Body of pancreas (tissue), 4 donors: ENCODE measurements around the gene CD80. TPM values are rescaled to one million over a fixed set of nuclear protein-coding genes. Genes with fewer than 3 reads are reported as not detected.

Experiments
- ATAC-seq: fragments of 150-250 bp; one replicate; pipeline ENCODE4 v1.9.1; 2016
- DNase-seq, 4 donors: peaks; one replicate each; pipeline ENCODE4 v3.0.0-alpha.2; 2019
- H3K27ac ChIP-seq, 4 donors: fragments of 200-600 bp; sonication (generic); 1 replicate in 3 of 4; 2 replicates in 1 of 4; pipeline versions ENCODE4 v1.5.1 to v1.6.1; 2016 to 2019; ENCODE audit warnings: mild to moderate bottlenecking in 1 of 4, mixed read lengths in 1 of 4, moderate library complexity in 1 of 4
- H3K27me3 ChIP-seq, 2 donors: fragments of 200-600 bp; sonication (generic); one replicate each; pipeline ENCODE4 v1.6.0; 2016; ENCODE audit warnings: mild to moderate bottlenecking in 1 of 2
- H3K36me3 ChIP-seq, 2 donors: fragments of 200-600 bp; sonication (generic); replicated peaks in 1 of 2; 2 replicates each; pipeline ENCODE4 v1.5.1; 2016; ENCODE audit warnings: low read depth in 2 of 2; ENCODE audit not compliant: insufficient read depth in 1 of 2
- H3K4me1 ChIP-seq: fragments of 200-600 bp; sonication (generic); one replicate; pipeline ENCODE4 v1.6.0; 2016
- H3K4me3 ChIP-seq, 2 donors: fragments of 200-600 bp; sonication (generic); 1 replicate in 1 of 2; 2 replicates in 1 of 2; pipeline ENCODE4 v1.5.1; 2016 to 2019
- H3K9me3 ChIP-seq, 3 donors: fragments of 200-600 bp; sonication (generic); 1 replicate in 2 of 3; 2 replicates in 1 of 3; pipeline ENCODE4 v1.5.1; 2016
- POLR2A ChIP-seq, 3 donors: fragments of 450-650 bp; IDR thresholded peaks; one replicate each; pipeline ENCODE4 v1.6.1; 2016; ENCODE audit warnings: antibody characterized with exemption in 3 of 3, mild to moderate bottlenecking in 2 of 3
- WGBS, 2 donors: methylation state at CpG; one replicate each; pipeline ENCODE4 v1.1.5; 2017; 5-methylcytosine and 5-hydroxymethylcytosine counted together
- intact Hi-C: fragments of 100-400 bp; cut with DNase I; formaldehyde crosslinking; loops from one replicate; pipeline ENCODE4 v1.15.1; 2023
- total RNA-seq, 2 donors: library from RNA; depleted of rRNA; stranded (reverse); fragments of >200 nt; gene quantifications; one replicate each; pipeline ENCODE4 v1.1.0, GENCODE V29; 2016
- TF ChIP-seq, protein P1 (sequence below), 7 experiments: fragments of 450-650 bp in 4 of 7; fragments of 200-600 bp in 3 of 7; sonication (generic) in 3 of 7; IDR thresholded peaks; one replicate each; pipeline ENCODE4 v1.5.1; 2016 to 2019; ENCODE audit warnings: antibody characterized with exemption in 7 of 7

Gene CD80
- total RNA-seq, 2 donors from 2014 or later = 0.26 TPM; not detected in 1

DNA sequence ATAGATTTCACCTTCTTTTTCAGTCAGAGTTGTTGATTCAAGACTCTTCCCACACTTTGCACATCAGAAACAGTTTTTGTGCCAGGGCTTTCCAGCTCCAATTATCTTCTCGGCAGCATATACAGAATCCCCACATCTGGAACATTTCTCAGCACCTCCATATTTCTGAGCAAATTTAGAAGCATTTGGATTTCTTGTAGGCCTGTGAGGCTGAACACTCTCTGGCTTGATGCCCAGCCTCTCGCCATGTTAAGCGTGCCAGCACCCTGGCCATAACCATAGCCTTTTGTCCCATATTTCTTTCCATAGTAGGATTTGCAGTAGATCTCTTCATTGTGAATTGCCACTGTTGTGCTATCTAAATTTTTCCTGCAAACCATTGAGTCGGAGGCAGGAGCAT, 28.3 kb downstream of the CD80 start:
- no peaks in the 10 kb centered on the region for H3K27me3 ChIP-seq
- intact Hi-C loops = no loop called here
- no peak for DNase-seq
- WGBS, 2 donors = 76 to 77% methylated on average over 4 of the region's 4 CpGs
- H3K4me3 ChIP-seq = no peak overlapping the region
- peaks cover 13% of the 10 kb centered on the region for H3K4me1 ChIP-seq
- TF ChIP-seq POLR2A (IDR thresholded peaks at IDR 0.05) = no peak
- TF ChIP-seq, protein P1, sequence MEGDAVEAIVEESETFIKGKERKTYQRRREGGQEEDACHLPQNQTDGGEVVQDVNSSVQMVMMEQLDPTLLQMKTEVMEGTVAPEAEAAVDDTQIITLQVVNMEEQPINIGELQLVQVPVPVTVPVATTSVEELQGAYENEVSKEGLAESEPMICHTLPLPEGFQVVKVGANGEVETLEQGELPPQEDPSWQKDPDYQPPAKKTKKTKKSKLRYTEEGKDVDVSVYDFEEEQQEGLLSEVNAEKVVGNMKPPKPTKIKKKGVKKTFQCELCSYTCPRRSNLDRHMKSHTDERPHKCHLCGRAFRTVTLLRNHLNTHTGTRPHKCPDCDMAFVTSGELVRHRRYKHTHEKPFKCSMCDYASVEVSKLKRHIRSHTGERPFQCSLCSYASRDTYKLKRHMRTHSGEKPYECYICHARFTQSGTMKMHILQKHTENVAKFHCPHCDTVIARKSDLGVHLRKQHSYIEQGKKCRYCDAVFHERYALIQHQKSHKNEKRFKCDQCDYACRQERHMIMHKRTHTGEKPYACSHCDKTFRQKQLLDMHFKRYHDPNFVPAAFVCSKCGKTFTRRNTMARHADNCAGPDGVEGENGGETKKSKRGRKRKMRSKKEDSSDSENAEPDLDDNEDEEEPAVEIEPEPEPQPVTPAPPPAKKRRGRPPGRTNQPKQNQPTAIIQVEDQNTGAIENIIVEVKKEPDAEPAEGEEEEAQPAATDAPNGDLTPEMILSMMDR (IDR thresholded peaks at IDR 0.05) = no peak
- no peaks in the 10 kb centered on the region for H3K9me3 ChIP-seq
- ATAC-seq = no peak
- H3K36me3 ChIP-seq = no peaks in the 10 kb centered on the region
- no peak overlapping the region for H3K27ac ChIP-seq

DNA sequence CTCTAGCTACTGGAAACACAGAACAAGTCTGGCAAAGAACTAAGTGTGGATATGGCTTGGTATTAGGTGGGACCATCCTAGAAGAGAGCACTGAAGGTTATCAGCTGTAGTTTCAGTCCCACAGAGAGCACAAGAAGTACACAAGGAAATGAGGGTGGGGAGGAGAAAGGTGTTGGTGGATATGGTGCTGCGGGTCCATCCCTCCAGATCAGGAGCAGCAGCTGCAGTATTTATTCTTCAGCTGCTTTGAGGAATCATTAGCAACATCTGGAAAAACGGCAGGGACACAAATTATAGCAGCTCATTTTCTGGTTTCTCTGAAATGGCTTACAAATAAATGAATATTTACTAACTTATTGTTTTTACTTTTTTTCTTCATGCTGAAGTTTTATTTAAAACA, 29.0 kb downstream of the CD80 start:
- no peak overlapping the region for H3K27ac ChIP-seq
- 82 to 88% methylated on average over 2 of the region's 2 CpGs for WGBS, 2 donors
- no peaks in the 10 kb centered on the region for H3K36me3 ChIP-seq
- peaks cover 13% of the 10 kb centered on the region for H3K4me1 ChIP-seq
- no peak for TF ChIP-seq POLR2A (IDR thresholded peaks at IDR 0.05)
- TF ChIP-seq, protein P1 (IDR thresholded peaks at IDR 0.05) = no peak
- H3K4me3 ChIP-seq = no peak overlapping the region
- no peaks in the 10 kb centered on the region for H3K27me3 ChIP-seq
- ATAC-seq (no peak), DNase-seq (no peak)
- H3K9me3 ChIP-seq = no peaks in the 10 kb centered on the region
- intact Hi-C loops = no loop called here

DNA sequence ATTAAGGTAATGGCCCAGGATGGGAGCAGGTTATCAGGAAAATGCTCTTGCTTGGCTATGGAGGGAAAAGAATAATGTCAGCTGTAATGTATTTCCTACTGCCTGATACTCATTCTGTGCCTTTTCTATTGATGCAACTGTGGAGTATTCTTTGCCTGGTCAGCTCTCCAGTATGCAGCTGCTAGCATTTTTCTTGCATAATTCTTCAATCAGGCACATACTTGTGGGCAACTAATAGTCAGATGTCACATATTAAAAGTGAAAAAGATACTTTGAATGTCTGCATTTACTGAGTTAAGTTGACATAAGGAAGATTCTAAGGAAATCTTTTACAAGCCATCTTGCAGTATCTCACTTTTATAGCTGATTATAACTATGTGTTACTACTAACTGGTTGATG, 29.5 kb downstream of the CD80 start:
- intact Hi-C loops = no loop called here
- Histone ChIP-seq H3K9me3 (no peaks in the 10 kb centered on the region), H3K4me1 (peaks cover 13% of the 10 kb centered on the region), H3K36me3 (no peaks in the 10 kb centered on the region), H3K27ac (no peak overlapping the region), H3K27me3 (no peaks in the 10 kb centered on the region), H3K4me3 (no peak overlapping the region)
- TF ChIP-seq POLR2A (IDR thresholded peaks at IDR 0.05) = no peak
- TF ChIP-seq, protein P1 (IDR thresholded peaks at IDR 0.05) = no peak
- DNase-seq (no peak), ATAC-seq (no peak)

DNA sequence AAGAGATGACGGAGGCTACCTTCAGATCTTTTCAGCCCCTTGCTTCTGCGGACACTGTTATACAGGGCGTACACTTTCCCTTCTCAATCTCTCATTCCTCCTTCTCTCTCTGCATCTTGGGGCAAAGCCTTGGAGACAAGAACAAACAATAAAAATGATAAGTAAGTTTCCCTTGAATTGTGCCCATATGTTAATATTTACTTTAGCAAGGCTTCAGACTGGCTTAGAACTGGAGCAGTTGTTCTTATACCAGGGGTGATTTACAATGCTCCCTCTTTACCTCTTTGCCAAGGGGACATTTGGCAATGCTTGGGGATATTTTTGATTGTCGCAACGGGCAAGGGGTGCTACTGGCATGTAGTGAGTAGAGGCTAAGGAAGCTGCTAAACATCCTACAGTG, 31.7 kb downstream of the CD80 start:
- H3K36me3 ChIP-seq = peaks cover 0 to 3% of the 10 kb centered on the region in 2 donors
- no peak for ATAC-seq
- intact Hi-C loops = no loop called here
- no peak for DNase-seq
- H3K27me3 ChIP-seq = no peaks in the 10 kb centered on the region
- no peaks in the 10 kb centered on the region for H3K9me3 ChIP-seq
- WGBS, 2 donors = 45 to 54% methylated on average over 5 of the region's 5 CpGs
- no peak overlapping the region for H3K4me3 ChIP-seq
- TF ChIP-seq POLR2A (IDR thresholded peaks at IDR 0.05) = no peak
- TF ChIP-seq, protein P1 (IDR thresholded peaks at IDR 0.05) = no peak
- peaks cover 13% of the 10 kb centered on the region for H3K4me1 ChIP-seq
- H3K27ac ChIP-seq = no peak overlapping the region

DNA sequence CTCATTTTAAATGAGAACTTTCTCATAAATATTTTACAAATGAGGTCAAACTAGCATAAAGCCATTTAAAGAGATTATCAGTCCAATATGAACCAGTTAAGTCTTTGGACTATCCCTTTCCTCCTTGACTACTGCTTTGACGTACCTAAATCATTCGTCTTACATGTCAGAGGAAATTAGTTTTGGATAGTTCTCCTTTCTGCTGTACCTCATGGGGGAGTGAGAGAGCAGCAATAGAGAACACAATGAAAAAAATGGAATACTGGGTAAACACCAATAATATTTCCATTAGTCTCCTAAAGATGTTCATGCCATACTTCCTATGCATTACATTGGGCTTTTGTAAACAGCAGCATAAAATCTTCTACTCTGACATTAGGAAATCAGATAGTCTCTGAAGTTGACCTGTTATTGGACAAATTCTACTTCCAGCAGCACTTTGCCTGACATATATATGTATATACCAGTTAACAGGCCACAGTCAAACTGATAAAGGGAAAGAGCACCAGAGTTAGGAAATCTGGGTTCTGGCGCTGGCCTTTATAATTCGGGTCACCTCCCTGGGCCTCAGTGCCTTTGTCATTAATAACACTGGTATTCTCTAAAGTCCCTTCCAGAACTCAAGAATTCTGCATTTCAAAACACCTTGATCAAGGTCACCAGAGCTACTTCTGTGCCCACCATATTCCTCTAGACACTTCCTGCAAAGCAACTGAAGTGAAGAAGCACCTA, 34.3 kb downstream of the CD80 start:
- no peak overlapping the region for H3K4me3 ChIP-seq
- DNase-seq = no peak
- H3K27me3 ChIP-seq = no peaks in the 10 kb centered on the region
- H3K4me1 ChIP-seq = peaks cover 13% of the 10 kb centered on the region
- no peaks in the 10 kb centered on the region for H3K9me3 ChIP-seq
- no peak for TF ChIP-seq POLR2A (IDR thresholded peaks at IDR 0.05)
- TF ChIP-seq, protein P1 (IDR thresholded peaks at IDR 0.05) = peak in 5 of 7 experiments; percentile 18 to 42 (median 40)
- H3K27ac ChIP-seq = no peak overlapping the region
- intact Hi-C loops = no loop called here
- WGBS, 2 donors = 57 to 73% methylated on average over 4 of the region's 4 CpGs
- peaks cover 0 to 7% of the 10 kb centered on the region in 2 donors for H3K36me3 ChIP-seq
- ATAC-seq = no peak
